Cerebellar nuclear complex (tissue), 1 donor: ENCODE results near the gene COP1.
"Not testable (repeated sequence)": the region's sequence is repeated elsewhere in the genome, so short reads cannot be mapped to it uniquely, and the experiment has no call there.

ENCODE experiments used
- DNase-seq, 2 experiments: peaks; one replicate each; lab custom pipeline; 2025; lab: John Stamatoyannopoulos, UW

The COP1 gene

DNA sequence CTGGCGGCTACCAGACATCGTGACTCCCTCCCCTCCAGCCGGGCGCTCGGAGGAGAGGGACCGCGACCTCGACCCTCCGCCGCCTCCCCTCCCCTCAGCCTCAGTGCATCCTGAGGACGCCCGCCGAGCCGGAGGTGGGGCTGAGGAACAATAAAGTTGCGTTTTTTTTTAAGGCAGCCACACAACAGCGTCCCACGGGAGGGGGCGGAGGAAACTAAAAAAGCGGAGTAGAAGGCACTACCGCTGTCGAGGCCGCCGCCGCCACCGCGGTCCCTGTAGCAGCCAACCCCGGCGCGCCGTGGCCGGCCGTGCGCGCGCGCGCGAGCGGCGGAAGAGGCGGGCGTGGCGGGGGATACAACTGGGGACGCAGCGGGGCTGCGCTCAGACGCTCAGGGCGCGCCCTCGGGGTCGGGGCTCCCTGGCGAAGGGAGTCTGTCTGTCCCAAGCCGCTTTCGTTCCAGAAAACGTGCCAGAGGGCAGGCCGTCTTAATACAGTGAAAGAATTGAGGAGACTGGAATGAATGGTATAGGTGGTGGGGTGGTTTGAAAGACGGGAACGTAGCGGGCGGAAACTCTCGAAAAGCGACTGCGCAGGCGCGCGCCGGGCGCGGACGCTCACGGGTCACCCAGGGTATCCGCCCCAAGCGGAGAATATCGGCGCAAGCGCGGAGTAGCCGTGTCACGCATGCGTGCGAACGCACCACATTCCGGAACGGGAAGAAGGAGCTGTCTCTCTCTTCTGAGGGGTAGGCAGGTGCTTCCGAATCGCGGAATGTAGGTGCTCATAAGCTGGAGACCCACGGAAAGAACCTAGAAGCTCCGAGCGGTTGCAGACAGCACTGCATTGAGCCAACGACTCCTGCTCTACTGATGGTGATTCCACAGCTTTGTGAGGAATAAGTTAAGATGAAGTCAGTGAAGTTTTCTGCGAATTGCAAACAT, at the start of gene COP1:
Gene COP1, minus strand, starts transcription at position 326 of the 942 bp plus-strand sequence. Its CDS starts 308 bp downstream, at position 18.
- peak; percentile 46 to 81 for DNase-seq

DNA sequence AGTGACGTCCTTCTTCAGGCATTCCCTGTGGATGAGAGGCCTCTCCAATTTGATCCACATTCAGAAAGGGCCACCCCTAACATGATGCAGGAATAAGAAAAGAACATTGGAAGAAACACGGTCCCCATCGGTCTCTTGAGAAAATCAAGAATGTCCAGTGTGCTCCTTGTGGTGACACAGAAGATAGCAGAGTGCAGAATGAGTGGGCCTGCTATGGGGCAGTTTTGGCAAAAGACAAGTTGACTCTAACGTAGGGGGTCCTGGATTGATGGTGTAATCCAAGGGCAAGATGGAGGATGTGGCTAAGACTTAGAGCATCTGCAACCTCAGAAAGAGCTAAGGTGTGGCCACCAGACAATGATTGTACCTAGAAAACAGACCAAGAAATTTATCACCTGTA, 45.1 kb upstream of the COP1 start:
- no peak for DNase-seq

GRCh38 chr1:176244851-176245250, 37.8 kb upstream of the COP1 start:
- no peak for DNase-seq

DNA sequence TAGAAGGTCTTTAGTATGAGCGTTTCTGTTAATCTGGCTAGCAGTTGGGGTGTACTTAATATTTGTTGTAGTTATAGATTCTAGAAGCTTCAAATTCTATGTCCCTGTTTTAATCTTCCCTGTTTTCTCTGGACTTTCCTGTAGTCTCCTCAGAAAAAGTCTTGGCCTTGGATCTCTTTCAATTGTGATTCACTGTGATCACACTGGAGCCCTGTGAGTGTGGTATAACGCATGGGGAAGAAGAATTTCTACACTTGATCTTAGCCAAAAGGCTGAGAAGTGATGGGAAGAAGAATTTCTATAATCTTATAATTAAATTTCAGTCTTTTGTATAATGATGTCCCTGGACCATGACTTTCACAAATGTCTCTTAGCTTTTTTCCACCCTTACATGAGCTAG, 36.7 kb upstream of the COP1 start:
- DNase-seq = no peak

DNA sequence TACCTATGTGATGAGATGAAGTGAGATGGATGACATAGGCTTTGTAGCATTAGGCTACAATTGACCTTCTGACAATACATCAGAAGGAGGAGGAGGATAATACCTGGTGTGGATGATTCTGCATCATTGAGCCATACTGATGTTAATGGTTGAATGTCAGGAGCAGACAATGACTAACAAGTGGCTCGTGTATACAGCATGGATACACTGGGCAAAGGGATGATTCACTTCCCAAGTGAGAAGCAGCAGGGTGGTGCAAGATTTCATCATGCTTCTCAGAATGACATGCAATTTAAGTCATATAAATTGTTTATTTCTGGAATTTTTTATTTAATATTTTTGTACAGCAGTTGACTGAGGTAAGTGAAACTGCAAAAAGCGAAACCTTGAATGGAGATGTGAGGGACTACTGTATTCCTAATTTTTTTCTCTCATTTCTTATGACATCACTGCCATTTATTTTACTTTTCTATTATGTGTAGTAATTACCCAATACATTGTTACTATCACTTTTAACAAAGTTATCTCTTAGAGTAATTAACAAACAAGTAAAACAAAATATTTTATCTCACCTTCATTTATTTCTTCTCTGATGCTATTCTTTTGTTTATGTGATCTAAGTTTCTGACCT, 34.4 kb upstream of the COP1 start:
- DNase-seq = no peak

DNA sequence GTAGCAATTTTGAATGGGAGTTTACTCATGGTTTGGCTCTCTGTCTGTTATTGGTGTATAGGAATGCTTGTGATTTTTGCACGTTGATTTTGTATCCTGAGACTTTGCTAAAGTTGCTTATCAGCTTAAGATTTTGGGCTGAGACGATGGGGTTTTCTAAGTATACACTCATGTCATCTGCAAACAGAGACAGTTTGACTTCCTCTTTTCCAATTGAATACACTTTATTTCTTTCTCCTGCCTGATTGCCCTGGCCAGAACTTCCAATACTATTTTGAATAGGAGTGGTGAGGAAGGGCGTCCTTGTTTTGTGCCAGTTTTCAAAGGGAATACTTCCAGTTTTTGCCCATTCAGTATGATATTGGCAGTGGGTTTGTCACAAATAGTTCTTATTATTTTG, 26.6 kb upstream of the COP1 start:
- DNase-seq = not testable (repeated sequence)

DNA sequence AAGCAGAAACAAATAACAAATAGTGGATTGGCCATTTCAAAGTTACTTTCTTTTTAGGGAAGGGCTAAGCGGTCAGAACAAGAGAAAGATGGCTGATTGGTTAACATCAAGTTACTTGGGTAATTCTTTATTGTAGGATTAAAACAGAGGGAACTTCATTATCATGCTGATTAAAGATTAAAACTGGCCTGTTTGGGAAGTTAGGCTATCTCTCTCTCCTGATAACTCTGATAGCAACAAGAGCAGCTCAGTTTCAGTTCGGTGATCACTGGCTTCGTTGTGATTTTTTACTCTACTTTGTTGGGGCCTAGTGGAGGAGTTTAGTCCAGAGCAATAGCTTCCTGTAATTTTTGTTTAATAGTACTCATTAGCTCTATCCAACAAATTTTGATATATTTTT, 20.5 kb upstream of the COP1 start:
- no peak for DNase-seq

DNA sequence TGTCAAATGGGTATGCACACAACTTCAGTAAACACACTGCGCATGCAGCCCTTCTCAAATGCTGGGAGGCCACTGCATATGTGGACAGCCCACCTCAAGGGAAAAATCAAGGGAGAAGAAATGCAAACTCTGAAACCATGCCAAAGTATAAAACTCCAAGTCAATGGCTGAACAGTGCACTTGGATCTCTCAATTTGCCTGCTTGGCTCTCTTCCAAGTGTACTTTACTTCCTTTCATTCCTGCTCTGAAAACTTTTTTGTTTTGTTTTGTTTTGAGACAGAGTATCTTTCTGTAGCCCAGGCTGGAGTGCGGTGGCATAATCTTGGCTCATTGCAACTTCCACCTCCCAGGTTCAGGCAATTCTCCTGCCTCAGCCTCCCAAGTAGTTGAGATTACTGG, 18.8 kb upstream of the COP1 start:
- DNase-seq = no peak

DNA sequence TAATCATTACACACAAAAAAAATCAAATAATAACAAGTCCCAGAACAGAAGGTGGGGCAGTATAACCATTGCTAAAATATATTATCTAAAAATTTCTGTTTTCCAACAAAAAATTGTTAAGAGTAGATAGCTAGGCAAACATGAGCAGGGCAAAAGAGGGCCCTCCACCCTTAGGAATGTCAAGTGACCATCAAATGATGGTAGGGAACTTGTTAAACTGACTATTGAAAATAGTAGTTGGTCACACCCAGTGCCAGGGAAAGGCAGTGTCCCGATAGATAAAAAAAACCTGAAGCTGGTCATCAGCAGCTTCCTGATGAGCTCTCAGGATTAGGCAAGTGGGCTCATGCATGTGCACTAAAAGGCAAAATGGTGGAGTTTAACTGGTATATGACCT, 18.4 kb upstream of the COP1 start:
- DNase-seq = no peak

DNA sequence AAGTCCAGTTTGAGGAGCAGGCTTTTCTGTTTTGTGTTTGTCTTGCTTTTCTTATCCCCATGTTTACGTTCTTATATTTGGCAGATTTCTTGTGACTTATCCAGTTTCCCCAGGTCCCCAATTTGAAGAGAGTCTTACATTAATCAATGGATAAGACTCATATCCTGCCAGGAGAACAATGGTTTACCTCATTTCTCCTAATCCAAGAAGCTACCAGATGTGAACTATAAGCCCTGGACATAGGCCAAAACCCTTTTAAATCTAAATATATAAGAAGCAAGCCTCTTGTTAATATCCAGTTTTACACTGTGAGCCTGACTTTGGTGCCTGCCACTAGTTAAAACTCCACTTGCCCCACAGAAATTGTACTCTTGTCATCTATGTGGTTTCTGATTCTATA, 15.1 kb upstream of the COP1 start:
- no peak for DNase-seq

- DNase-seq = no peak
Measured at GRCh38 chr1:176220100-176220689, 13.1 kb upstream of the COP1 start.

DNA sequence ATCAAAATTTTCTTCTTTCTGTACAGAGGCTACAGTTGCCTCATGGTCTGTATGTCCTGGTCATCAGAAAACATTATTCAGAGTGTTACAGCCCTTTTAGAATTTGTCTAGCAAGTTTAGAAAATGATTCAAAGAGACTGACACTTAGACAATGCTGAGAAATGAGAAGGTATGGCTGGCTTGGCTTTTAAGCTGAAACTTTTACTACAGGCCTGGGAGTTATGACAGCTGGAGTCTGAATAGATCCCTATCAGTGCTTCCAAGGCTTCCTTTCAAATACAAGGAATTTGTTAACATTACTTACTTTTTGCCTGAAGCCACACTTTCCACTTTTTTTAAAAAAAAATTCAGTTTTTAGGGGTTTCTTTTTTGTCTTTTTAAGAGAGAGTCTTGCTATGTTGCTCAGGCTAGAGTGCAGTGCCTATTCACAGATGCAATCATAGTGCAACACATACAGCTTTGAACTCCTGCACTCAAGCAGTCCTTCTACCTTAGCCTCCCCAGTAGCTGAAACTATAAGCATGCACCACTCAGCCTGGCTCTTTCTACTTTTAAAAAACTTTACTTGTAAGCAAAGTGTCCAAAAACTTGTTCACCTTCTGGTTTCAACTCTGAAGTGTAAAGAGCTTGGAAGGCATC, 10.5 kb upstream of the COP1 start:
- DNase-seq = no peak

DNA sequence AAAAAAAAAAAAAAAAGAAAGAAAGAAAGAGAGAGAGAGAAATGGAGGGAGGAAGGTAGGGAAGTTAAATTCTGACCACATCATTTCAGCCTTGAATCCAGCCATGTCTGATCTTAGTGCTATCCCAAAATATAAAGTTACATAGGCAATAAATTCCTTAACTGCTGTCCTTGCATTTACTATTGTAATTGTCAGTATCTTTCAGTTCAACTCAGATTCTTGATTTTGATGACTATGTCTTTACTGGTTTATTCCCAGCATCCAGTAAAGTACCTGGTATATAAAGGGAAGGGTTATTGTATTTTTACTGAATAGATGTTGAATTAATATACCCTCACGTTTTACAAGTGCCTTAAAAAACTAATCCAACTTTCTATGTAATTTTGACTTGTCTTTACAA, 8.9 kb upstream of the COP1 start:
- DNase-seq = no peak

DNA sequence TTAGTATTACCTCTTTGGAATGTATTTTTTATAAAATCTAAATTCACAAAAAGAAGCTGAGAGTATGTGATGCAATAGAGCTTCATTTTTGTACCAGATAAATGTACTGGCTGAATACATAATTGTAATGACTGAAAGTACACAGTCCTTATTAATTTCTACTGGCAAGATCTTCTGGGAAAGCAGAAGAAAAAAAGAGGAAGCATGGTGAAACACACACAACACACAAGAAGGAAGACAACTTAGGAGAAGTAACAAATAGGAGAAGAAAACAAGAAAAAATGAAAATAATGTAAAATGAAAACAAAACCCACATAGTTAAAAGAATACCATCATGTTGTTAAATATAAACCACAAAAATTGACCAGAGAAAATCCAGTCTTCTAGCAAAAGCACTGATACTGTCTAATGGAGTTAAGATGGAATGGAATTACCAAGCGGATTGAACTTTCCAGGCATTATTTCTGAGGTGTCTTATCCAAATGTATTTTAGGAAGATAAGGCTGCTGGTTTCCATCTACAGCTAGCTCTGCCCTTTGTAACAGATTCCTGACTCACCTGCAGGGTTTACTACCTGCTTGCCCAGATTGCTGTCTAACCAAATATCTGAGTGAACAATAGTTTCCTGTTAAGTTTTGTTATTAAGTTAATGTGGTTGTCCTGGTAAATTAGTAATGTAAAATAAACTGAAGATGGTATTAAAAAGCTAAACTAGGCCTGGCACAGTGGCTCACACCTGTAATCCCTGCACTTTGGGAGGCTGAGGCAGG, 4.5 kb upstream of the COP1 start:
- no peak for DNase-seq

GRCh38 chr1:176208034-176208433, 948 bp upstream of the COP1 start:
- DNase-seq = no peak

GRCh38 chr1:176206006-176206960, 803 bp downstream of the COP1 start:
- DNase-seq = peak in 1 of 2 experiments; percentile 29

GRCh38 chr1:176205332-176205914, 1.7 kb downstream of the COP1 start:
- DNase-seq = no peak

DNA sequence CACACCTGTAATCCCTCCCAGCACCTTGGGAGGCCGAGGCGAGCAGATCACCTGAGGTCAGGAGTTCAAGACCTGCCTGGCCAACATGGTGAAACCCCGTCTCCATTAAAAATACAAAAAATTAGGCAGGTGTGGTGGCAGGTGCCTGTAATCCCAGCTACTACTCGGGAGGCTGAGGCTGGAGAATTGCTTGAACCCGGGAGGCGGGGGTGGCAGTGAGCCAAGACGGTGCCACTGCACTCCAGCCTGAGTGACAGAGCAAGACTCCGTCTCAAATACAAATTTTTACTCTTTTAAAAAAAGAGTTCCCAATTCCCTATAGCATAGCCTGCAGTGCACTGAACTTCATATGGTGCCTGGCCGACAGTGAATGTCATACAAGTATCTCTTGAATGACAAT, 2.4 kb downstream of the COP1 start:
- DNase-seq = not testable (repeated sequence)

DNA sequence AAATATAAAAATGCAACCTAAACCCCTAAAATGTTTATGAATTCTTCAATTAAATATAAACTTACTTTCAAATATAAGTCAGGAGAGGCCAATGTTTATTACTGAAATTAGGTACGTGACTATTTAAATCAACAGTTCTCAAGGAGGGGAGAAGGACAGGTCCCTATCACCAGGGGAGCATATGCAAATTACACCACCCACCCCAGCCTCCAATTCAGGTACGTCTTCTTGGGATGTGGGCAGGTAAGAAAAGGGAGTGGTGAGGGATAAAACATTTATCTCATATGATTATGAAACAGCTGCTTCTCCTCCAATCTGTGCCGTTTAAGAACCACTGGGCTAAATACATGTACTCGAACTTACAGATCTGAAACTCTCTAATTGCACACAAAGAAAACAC, 3.4 kb downstream of the COP1 start:
- no peak for DNase-seq

GRCh38 chr1:176201568-176201967, 5.5 kb downstream of the COP1 start:
- no peak for DNase-seq
